ENCODE data around the gene TAS2R60.
"Not testable (repeated sequence)": the region's sequence is repeated elsewhere in the genome, so short reads cannot be mapped to it uniquely, and the experiment has no call there.

Gene TAS2R60

GRCh38 chr7:143408686-143409561 is 34.3 kb upstream of the TAS2R60 start, which contains the start of gene EPHA1:
Gene EPHA1 (minus strand): TSS chr7:143408856. CDS start chr7:143408805, 51 bp downstream.
- TF ChIP-seq MAX (IDR thresholded peaks at IDR 0.05; ENCODE audit: low read depth, low read length) (no peak), CTCF (IDR thresholded peaks at IDR 0.05; ENCODE audit: low read depth, low read length) (peak; percentile 44)
- H3K4me3 ChIP-seq (ENCODE audit: low read depth, low read length): peak within 1 kb of the TSS; percentile 64
- DNase-seq (ENCODE audit: low read depth): peak; percentile 60

GRCh38 chr7:143410521-143411004 is 32.7 kb upstream of the TAS2R60 start:
- peak overlapping the region; percentile 30 for H3K4me3 ChIP-seq (ENCODE audit: low read depth, low read length)
- DNase-seq (ENCODE audit: low read depth): peak; percentile 98
- no peak for TF ChIP-seq CTCF (IDR thresholded peaks at IDR 0.05; ENCODE audit: low read depth, low read length)
- TF ChIP-seq MAX (IDR thresholded peaks at IDR 0.05; ENCODE audit: low read depth, low read length): peak; percentile 35; the same call in 1 of the 2 replicates

GRCh38 chr7:143411976-143412708 is 31.1 kb upstream of the TAS2R60 start:
- peak; percentile 93 for DNase-seq (ENCODE audit: low read depth)
- TF ChIP-seq MAX (IDR thresholded peaks at IDR 0.05; ENCODE audit: low read depth, low read length): no peak
- TF ChIP-seq CTCF (IDR thresholded peaks at IDR 0.05; ENCODE audit: low read depth, low read length): no peak
- TF ChIP-seq POLR2A (IDR thresholded peaks at IDR 0.05; ENCODE audit: extremely low read depth, insufficient read length): no peak
- no peak for TF ChIP-seq MYC (IDR thresholded peaks at IDR 0.05; ENCODE audit: low read depth, low read length)
- no peak overlapping the region for H3K4me3 ChIP-seq (ENCODE audit: low read depth, low read length)

- TF ChIP-seq CTCF (IDR thresholded peaks at IDR 0.05; ENCODE audit: low read depth, low read length) (no peak), MYC (IDR thresholded peaks at IDR 0.05; ENCODE audit: low read depth, low read length) (no peak), POLR2A (IDR thresholded peaks at IDR 0.05; ENCODE audit: extremely low read depth, insufficient read length) (no peak), MAX (IDR thresholded peaks at IDR 0.05; ENCODE audit: low read depth, low read length) (no peak)
These were observed 30.1 kb upstream of the TAS2R60 start for GRCh38 chr7:143413123-143413522.

GRCh38 chr7:143415209-143415608 is 28.0 kb upstream of the TAS2R60 start:
- DNase-seq (ENCODE audit: low read depth); H3K4me3 ChIP-seq (ENCODE audit: low read depth, low read length): not testable (repeated sequence)

More at GRCh38 chr7:143413123-143413522, 30.1 kb upstream of the TAS2R60 start:
- DNase-seq (ENCODE audit: low read depth): no peak
- no peak overlapping the region for H3K4me3 ChIP-seq (ENCODE audit: low read depth, low read length)

GRCh38 chr7:143415742-143416397 is 27.4 kb upstream of the TAS2R60 start:
- TF ChIP-seq POLR2A (IDR thresholded peaks at IDR 0.05; ENCODE audit: extremely low read depth, insufficient read length): no peak
- TF ChIP-seq CTCF (IDR thresholded peaks at IDR 0.05; ENCODE audit: low read depth, low read length): no peak
- no peak for TF ChIP-seq MAX (IDR thresholded peaks at IDR 0.05; ENCODE audit: low read depth, low read length)
- no peak for TF ChIP-seq MYC (IDR thresholded peaks at IDR 0.05; ENCODE audit: low read depth, low read length)
- H3K4me3 ChIP-seq (ENCODE audit: low read depth, low read length): no peak overlapping the region
- no peak for DNase-seq (ENCODE audit: low read depth)
